Osteocyte (in vitro differentiated cells): ENCODE results near the gene GTPBP4. TPM values are rescaled to one million over a fixed set of nuclear protein-coding genes. Genes with fewer than 3 reads are reported as not detected.
A peak's percentile ranks its signal among the peaks of the same experiment; 100 is the strongest.

Experiments
- DNase-seq: peaks from one replicate; pipeline ENCODE4 v3.0.0; 2021; ENCODE audit warnings: mixed read lengths; ENCODE audit not compliant: unreplicated experiment; ENCODE audit errors: extremely low spot score
- H3K27ac Mint-ChIP-seq: one replicate; pipeline ENCODE4 v1.8.0; 2021; ENCODE audit warnings: mild to moderate bottlenecking, mixed read lengths; ENCODE audit not compliant: unreplicated experiment
- H3K27me3 Mint-ChIP-seq: one replicate; pipeline ENCODE4 v1.8.0; 2021; ENCODE audit warnings: mixed read lengths; ENCODE audit not compliant: unreplicated experiment
- H3K36me3 Mint-ChIP-seq: one replicate; pipeline ENCODE4 v1.8.0; 2021; ENCODE audit warnings: mixed read lengths; ENCODE audit not compliant: unreplicated experiment
- H3K4me1 Mint-ChIP-seq: one replicate; pipeline ENCODE4 v1.8.0; 2021; ENCODE audit warnings: mixed read lengths; ENCODE audit not compliant: unreplicated experiment
- H3K4me3 Mint-ChIP-seq: one replicate; pipeline ENCODE4 v1.8.0; 2021; ENCODE audit warnings: mild to moderate bottlenecking, moderate library complexity, mixed read lengths; ENCODE audit not compliant: unreplicated experiment
- H3K9me3 Mint-ChIP-seq: one replicate; pipeline ENCODE4 v1.8.0; 2021; ENCODE audit warnings: mixed read lengths; ENCODE audit not compliant: unreplicated experiment
- CTCF ChIP-seq: fragments of 200-600 bp; sonication (generic); IDR thresholded peaks from 2 replicates; pipeline ENCODE4 v1.5.0; 2021; ENCODE audit warnings: antibody characterized with exemption, mild to moderate bottlenecking, moderate library complexity
- total RNA-seq: library from RNA; stranded (reverse); gene quantifications from 2 replicates; pipeline ENCODE4 v1.2.1, GENCODE V29; 2021

The GTPBP4 gene
- total RNA-seq, 1 donor from 2014 or later: 53.7 TPM

GRCh38 chr10:988667-989545 lies 672 bp downstream of the GTPBP4 start:
- no peak for TF ChIP-seq CTCF
- no peak for DNase-seq
- H3K4me3 Mint-ChIP-seq: peak overlapping the region; percentile 92
- peaks cover 31% of the 10 kb centered on the region for H3K4me1 Mint-ChIP-seq
- H3K36me3 Mint-ChIP-seq: peaks cover 6% of the 10 kb centered on the region
- no peaks in the 10 kb centered on the region for H3K9me3 Mint-ChIP-seq
- no peaks in the 10 kb centered on the region for H3K27me3 Mint-ChIP-seq
- H3K27ac Mint-ChIP-seq: peak overlapping the region; percentile 93

GRCh38 chr10:990808-991207 lies 2.6 kb downstream of the GTPBP4 start:
- no peak for TF ChIP-seq CTCF
- Mint-ChIP-seq H3K9me3 (no peaks in the 10 kb centered on the region), H3K27ac (no peak overlapping the region), H3K4me3 (no peak overlapping the region), H3K36me3 (peaks cover 25% of the 10 kb centered on the region), H3K27me3 (no peaks in the 10 kb centered on the region), H3K4me1 (peaks cover 31% of the 10 kb centered on the region)
- DNase-seq: no peak

- Mint-ChIP-seq H3K9me3 (no peaks in the 10 kb centered on the region), H3K4me3 (no peak overlapping the region)
- no peak for TF ChIP-seq CTCF
These were observed 4.2 kb downstream of the GTPBP4 start for GRCh38 chr10:992467-992866.

GRCh38 chr10:992871-993270 lies 4.6 kb downstream of the GTPBP4 start:
- H3K36me3 Mint-ChIP-seq: peaks cover 39% of the 10 kb centered on the region

More at GRCh38 chr10:992467-992866, 4.2 kb downstream of the GTPBP4 start:
- peaks cover 36% of the 10 kb centered on the region for H3K36me3 Mint-ChIP-seq
- H3K27ac Mint-ChIP-seq: no peak overlapping the region
- H3K27me3 Mint-ChIP-seq: no peaks in the 10 kb centered on the region
- no peak for DNase-seq
- H3K4me1 Mint-ChIP-seq: peaks cover 22% of the 10 kb centered on the region

More at GRCh38 chr10:992871-993270, 4.6 kb downstream of the GTPBP4 start:
- no peak for DNase-seq
- H3K27me3 Mint-ChIP-seq: no peaks in the 10 kb centered on the region
- no peaks in the 10 kb centered on the region for H3K9me3 Mint-ChIP-seq
- no peak for TF ChIP-seq CTCF
- no peak overlapping the region for H3K27ac Mint-ChIP-seq
- peaks cover 20% of the 10 kb centered on the region for H3K4me1 Mint-ChIP-seq
- no peak overlapping the region for H3K4me3 Mint-ChIP-seq
